Muscle layer of duodenum (tissue), 2 donors: Measurements from ENCODE around the gene ZDHHC11B.
"Not testable (repeated sequence)": the region's sequence is repeated elsewhere in the genome, so short reads cannot be mapped to it uniquely, and the experiment has no call there.

Source experiments
- H3K27ac ChIP-seq: one replicate; pipeline ENCODE4 v1.7.0; 2013; ENCODE audit warnings: mild to moderate bottlenecking, low read length
- H3K27me3 ChIP-seq: one replicate; pipeline ENCODE4 v1.7.0; 2013; ENCODE audit warnings: low read depth, mild to moderate bottlenecking, control low read depth, low read length
- H3K36me3 ChIP-seq, 2 donors: one replicate each; pipeline ENCODE4 v1.7.0; 2013; ENCODE audit warnings: low read length in 2 of 2, control low read depth in 1 of 2, mild to moderate bottlenecking in 1 of 2; ENCODE audit not compliant: insufficient read depth in 2 of 2, control insufficient read depth in 1 of 2
- H3K4me1 ChIP-seq, 2 donors: one replicate each; pipeline ENCODE4 v1.7.0; 2013; ENCODE audit warnings: low read length in 2 of 2, mild to moderate bottlenecking in 2 of 2, control low read depth in 1 of 2, moderate library complexity in 1 of 2; ENCODE audit not compliant: insufficient read depth in 2 of 2, control insufficient read depth in 1 of 2
- H3K4me3 ChIP-seq, 2 donors: one replicate each; pipeline ENCODE4 v1.7.0; 2013; ENCODE audit warnings: low read length in 2 of 2, low read depth in 1 of 2, mild to moderate bottlenecking in 1 of 2
- H3K9me3 ChIP-seq, 2 donors: one replicate each; pipeline ENCODE4 v1.7.0; 2013; ENCODE audit warnings: low read length in 2 of 2, control low read depth in 1 of 2, mild to moderate bottlenecking in 1 of 2; ENCODE audit not compliant: control insufficient read depth in 1 of 2
- donor health status: healthy.

Gene ZDHHC11B

DNA sequence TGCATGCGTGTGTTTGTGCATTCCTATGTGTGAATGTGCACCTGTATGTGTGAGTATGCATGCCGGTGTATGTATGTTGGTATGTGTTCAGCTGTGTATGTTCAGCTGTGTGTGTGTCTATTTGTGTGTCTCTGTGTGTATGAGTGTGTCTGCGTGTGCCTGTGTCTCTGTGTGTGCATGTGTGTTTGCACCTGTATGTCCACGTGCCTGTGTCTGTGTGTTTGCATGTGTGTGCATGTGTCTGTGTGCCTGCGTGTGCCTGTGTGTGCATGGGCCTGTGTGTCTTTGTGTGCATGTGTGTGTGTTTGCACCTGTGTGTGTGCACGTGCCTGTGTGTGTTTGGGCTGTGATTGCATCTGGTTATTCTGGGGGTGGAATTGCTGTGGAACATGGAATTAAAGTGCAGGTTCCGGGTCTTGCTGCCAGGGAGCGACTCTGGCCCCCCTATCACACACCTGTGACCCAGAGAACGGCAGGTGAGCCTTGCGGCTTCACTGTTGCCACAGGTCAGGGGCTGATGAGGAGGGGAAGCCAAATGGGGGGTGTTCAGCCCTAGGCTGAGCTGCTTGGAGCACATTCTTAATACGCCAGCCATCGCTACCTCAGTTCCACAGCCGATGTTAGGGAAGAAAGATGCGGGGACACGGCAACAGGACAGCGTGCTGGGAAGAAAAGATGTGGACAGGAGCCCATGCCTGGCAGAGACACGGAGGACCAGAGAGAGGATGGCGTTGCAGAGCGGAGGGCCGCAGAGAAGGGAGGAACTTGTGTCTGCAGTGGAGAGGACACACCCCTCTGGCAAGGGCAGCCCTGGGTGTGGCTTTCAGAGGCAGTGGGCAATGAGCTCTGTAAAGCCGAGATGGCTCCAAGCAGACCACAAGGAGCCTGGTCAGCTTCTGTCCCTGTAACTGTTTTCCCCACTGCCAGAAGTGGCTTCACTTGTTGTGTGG lies 87.5 kb downstream of the ZDHHC11B start:
- not testable (repeated sequence) for H3K4me1 ChIP-seq, H3K36me3 ChIP-seq, H3K27me3 ChIP-seq, H3K4me3 ChIP-seq, H3K27ac ChIP-seq
- H3K9me3 ChIP-seq: peaks cover 0 to 15% of the 10 kb centered on the region in 2 donors

DNA sequence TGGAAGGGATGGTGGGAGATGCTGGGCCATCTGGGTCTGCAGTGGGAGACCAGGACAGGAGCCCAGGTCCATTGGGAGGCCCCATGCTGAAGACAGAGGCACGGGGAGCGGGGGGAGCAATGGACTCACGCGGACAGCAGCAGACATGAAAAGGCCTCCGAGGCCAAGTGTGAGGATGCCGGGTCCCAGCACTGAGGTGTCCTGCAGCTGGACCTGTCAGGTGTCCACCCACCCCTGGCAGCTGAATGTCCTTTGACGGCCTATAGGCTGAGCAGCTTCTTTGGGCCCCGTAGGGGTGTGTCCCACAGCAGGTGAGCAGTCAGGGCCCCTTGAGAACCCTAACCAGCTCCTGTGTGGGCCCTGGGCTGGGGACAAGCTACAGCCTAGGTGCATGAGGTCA lies 88.3 kb downstream of the ZDHHC11B start:
- H3K4me1 ChIP-seq, H3K27ac ChIP-seq, H3K27me3 ChIP-seq, H3K4me3 ChIP-seq, H3K36me3 ChIP-seq: not testable (repeated sequence)
- H3K9me3 ChIP-seq: peaks cover 0 to 15% of the 10 kb centered on the region in 2 donors

DNA sequence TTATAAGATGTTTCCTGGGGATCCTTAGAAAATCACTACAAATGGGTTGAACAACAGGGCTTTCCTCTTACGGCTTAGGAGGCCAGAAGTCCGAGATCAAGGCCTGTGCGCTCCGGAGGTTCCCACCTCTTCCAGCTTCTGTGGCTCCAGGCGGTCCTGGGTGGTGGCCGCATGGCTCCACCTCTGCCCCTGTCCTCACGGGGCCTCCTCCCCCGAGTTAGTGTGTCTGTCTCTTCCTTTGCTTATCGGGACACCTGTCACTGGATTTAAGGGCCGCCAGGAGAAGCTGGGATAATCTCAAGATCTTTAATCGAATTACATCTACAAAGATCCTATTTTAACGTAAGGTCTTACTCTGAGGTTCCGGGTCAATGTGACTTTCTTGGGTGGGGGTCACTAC lies 89.1 kb downstream of the ZDHHC11B start:
- H3K4me3 ChIP-seq, H3K4me1 ChIP-seq, H3K27ac ChIP-seq, H3K36me3 ChIP-seq, H3K27me3 ChIP-seq: not testable (repeated sequence)
- peaks cover 0 to 15% of the 10 kb centered on the region in 2 donors for H3K9me3 ChIP-seq

DNA sequence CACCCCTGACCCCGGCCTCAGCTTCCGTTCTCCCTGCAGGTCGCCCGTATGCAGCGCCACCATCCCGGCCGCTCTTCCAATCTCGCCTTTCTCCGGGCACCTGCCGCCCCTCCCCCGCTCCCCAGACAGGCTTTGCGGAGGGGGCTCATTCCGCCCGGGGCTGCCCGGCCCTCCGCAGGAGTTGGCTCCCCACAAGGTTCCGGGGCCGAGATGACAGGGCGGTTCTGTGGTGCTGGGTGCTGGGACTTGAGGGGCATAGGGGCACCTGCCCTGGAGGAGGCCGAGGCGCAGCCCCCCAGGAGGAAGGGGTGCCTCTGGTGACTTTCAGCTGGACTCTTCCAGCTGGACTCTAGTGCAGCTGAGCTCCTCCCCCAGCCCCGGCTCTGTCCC lies 90.5 kb downstream of the ZDHHC11B start:
- H3K27ac ChIP-seq, H3K36me3 ChIP-seq, H3K4me1 ChIP-seq, H3K27me3 ChIP-seq: not testable (repeated sequence)
- H3K4me3 ChIP-seq: peak overlapping the region in 1 of 2 donors; percentile 58
- H3K9me3 ChIP-seq: peaks cover 0 to 12% of the 10 kb centered on the region in 2 donors

DNA sequence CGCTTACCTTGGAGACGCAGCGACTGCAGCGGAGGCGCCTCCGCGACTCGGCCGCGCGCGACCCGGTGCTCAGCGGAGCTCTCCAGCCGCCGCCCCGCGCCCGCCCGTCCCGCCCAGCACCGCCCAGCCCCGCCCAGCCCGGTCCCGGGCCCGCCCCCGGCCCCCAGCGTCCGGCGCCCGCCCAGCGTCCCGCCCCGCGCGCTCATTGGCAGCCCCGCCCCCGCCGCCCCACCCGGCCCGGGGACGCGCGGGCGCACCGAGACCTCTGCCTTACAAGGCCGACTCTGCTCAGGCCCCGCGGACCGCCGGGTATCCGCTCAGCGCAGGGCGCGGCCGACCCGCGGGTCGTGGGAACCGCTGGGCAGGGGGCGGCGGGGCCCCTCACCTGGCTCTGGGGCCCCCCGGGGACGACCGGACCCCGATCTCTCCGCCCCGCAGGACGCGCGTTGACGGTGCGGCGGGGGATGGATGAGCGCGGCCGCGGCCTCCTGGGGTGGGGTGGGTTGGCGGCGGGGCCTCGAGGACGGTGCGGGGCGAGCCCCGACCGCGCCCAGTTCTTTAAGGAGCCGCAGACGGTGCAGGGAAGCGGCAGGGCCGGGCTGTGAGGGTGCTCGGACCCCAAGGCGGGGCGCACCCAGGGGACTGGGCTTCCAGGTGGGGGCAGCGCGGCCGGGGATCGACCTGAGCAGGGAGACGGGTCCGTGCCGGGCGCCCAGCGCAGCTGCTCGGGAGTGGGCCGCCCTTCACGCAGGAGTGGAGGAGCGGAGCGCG lies 91.1 kb downstream of the ZDHHC11B start, which contains the start of gene TPPP:
Gene TPPP (minus strand): TSS at position 82 of the 771 bp plus-strand sequence. CDS start 15,292 bp downstream, outside the sequence.
- H3K4me1 ChIP-seq, H3K36me3 ChIP-seq, H3K27ac ChIP-seq, H3K9me3 ChIP-seq, H3K27me3 ChIP-seq: not testable (repeated sequence)
- peak within 1 kb of the TSS; percentile 16 to 58 for H3K4me3 ChIP-seq

DNA sequence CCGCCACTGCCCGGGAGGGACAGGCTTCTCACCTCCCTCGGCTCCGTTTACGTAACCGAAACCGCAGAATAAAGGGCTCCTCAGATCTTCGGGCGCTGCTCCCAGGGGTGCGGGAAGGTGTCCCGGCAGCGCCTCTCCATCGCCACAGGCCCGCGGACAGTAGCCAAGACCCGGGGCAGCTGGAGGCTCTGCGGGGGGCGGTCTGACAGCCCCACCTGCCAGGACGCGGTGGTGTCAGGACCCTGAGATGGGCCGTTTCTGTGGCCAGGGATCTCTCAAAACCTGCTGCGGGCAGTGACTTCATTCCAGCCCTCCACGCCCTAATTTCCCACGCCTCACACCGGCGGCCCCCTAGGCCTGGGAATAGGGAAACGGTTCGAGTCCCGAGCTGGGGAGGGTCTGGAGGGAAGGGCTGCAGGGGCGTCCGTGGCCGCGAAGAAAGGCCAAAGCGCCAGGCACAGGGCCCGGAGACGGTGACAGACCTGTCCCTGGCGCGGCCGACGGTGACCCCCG lies 91.9 kb downstream of the ZDHHC11B start:
- H3K4me3 ChIP-seq: peak overlapping the region; percentile 16 to 56
- H3K4me1 ChIP-seq, H3K36me3 ChIP-seq, H3K27me3 ChIP-seq, H3K9me3 ChIP-seq, H3K27ac ChIP-seq: not testable (repeated sequence)

DNA sequence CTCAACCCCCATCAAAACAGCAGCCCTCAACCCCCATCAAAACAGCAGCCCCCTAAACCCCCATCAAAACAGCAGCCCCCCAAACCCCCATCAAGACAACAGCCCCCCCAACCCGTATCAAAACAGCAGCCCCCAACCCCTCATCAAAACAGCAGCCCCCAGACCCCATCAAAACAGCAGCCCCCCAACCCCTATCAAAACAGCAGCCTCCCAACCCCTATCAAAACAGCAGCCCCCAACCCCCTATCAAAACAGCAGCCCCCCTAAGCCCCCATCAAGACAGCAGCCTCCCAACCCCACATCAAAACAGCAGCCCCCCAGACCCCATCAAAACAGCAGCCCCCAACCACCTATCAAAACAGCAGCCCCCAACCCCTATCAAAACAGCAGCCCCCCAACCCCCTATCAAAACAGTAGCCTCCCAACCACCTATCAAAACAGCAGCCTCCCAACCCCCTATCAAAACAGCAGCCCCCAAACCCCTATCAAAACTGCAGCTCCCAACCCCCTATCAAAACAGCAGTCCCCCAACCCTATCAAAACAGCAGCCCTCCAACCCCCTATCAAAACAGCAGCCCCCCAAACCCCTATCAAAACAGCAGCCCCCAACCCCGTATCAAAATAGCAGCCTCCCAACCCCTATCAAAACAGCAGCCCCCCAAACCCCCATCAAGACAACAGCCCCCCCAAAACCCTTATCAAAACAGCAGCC lies 92.6 kb downstream of the ZDHHC11B start:
- H3K27me3 ChIP-seq: no peaks in the 10 kb centered on the region

DNA sequence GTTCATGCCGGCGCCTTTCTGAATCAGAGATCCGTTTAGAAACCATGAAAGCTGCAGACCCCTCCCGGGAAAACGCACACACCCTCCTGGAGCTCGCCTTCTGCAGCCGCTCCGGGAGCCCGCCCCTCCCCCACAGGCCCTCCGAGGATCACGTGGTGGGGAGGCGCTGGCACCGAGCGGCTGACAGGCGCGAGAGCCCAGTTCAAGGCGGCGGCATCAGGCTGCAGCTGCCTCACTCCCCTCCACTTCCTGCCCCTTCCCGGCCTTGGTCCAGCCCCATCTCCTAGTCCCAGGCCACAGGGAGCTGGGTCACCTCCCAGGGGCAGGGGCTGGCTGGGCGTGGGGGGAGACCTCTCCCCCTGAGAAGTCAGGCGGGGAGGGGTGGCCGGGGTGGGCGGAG lies 93.5 kb downstream of the ZDHHC11B start:
- not testable (repeated sequence) for H3K27ac ChIP-seq, H3K9me3 ChIP-seq, H3K4me3 ChIP-seq, H3K4me1 ChIP-seq, H3K36me3 ChIP-seq, H3K27me3 ChIP-seq

More for the DNA sequence above, 92.6 kb downstream of the ZDHHC11B start:
- H3K4me1 ChIP-seq: no peaks in the 10 kb centered on the region
- no peak overlapping the region for H3K27ac ChIP-seq
- peak overlapping the region; percentile 16 to 56 for H3K4me3 ChIP-seq
- no peaks in the 10 kb centered on the region for H3K36me3 ChIP-seq
- H3K9me3 ChIP-seq: no peaks in the 10 kb centered on the region

DNA sequence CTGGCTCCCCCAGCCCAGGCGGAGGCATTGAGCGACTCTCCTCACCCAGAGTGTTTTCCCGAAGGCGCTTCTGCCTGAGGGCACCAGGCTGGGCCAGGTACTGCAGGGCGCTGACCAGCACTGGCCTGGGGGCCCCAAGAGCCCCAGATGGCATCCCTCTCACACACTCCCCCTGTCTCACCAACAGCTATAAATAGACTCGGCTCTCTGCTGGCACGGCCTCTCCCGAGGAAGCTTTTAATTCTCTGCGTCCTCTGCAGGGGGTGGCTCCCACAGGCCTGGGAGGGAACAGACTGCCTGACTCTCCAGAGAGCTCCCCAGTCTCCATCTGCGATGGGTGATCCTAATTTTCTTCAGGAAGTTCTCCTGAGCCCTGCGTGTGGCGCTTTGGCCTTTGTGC lies 94.2 kb downstream of the ZDHHC11B start:
- not testable (repeated sequence) for H3K9me3 ChIP-seq, H3K36me3 ChIP-seq, H3K4me1 ChIP-seq, H3K27me3 ChIP-seq, H3K4me3 ChIP-seq, H3K27ac ChIP-seq

DNA sequence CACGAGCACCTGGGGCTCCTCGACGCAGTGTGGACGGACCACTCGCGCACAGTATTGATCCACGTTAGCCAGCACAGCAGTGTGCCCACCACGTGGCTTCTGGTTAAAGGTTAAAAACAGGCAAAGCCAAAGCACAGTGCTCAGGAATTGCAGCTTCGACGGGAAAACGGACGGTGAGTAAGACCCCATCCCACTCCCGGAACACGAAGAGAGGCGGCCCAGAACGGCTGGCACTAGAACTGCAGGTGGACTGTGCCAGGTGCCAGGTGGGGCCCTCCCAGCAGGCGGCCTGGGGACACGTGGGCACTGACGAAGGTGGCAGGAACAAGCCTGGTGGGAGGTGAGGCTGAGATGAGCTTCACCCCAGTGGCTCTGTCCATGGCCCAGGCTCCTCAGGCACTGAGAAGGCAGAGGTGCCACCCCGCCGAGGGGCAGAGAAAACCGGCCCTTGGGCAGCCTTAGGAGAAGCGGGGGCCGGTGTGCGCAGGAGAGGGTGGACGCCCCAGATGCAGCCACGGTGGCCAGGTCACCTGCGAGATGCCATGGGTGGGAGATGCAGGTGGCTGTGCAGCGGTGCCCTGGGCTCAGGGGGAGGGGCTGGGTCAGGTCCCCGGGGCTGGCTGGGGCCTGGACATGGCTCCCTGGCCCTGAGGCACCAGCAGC lies 96.0 kb downstream of the ZDHHC11B start:
- H3K27ac ChIP-seq, H3K4me3 ChIP-seq: not testable (repeated sequence)

More for the DNA sequence above, 96.0 kb downstream of the ZDHHC11B start:
- H3K4me1 ChIP-seq: peaks cover 0 to 12% of the 10 kb centered on the region in 2 donors
- H3K36me3 ChIP-seq, H3K9me3 ChIP-seq, H3K27me3 ChIP-seq: not testable (repeated sequence)
